Measurements from ENCODE around the gene BASP1. TPM values are rescaled to one million over a fixed set of nuclear protein-coding genes. Genes with fewer than 3 reads are reported as not detected.
"Not testable (repeated sequence)": the region's sequence is repeated elsewhere in the genome, so short reads cannot be mapped to it uniquely, and the experiment has no call there.

BASP1 gene
- total RNA-seq, 1 donor from 2014 or later, result 2.4 TPM

DNA sequence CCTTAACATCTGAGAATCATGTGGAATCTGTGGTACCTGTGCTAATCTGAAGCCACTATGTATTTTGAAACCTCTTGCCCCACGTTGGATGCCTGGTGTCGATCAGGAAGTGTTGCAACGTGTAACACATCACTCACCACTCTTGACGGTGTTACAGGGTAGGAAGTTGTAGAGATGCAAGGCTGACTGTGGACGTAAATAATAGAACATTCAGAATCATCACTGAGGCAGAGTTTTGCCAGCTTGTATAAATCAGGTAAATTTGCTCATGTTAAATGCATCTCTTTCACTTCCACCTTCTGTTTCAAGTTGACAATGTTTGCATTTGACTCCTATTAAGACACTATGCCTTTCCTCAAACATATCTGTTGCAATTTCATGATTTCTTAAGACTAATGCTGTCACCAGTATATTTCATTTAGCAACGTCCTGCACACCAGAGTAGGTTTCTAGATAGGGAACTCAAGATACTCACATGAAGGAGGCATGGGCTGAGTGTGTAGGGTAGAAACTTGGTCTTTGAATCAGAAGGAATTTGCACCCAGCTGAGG lies 38.1 kb downstream of the BASP1 start:
- DNase-seq (ENCODE audit: low read depth in 2 of 2), result no peak

- DNase-seq (ENCODE audit: low read depth in 2 of 2), result no peak
Observed at GRCh38 chr5:17256171-17256570, 38.7 kb downstream of the BASP1 start.

GRCh38 chr5:17256839-17257238 lies 39.4 kb downstream of the BASP1 start:
- no peak for DNase-seq (ENCODE audit: low read depth in 2 of 2)

DNA sequence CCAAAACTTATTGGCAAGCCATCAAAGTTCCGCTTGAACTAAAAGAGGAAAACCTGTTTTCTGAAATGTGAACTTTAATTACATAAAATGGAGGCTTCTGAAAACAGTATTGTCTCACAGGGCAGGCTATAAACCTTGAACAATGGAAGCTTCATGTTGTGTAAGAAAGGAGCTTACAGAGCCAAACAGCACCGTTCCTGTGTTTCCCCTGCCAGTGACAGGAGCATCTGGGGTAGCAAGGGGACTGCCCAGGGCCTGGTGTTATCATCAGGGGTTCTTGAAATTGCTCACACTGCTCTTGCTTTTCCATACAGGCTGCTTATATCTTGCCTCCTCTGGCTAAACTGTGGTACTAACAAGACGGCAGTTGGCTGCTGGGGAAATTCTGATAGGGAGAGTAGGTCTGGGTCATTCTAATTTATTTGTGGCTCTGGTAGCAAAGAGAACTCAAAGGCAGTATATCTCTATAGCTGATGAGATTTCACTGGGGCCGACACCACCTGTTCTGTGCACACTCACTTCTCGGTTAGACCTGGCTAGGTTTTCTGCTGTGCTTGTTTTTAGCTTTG lies 40.4 kb downstream of the BASP1 start:
- DNase-seq (ENCODE audit: low read depth in 2 of 2), result no peak

GRCh38 chr5:17258431-17258830 lies 41.0 kb downstream of the BASP1 start:
- no peak for DNase-seq (ENCODE audit: low read depth in 2 of 2)

DNA sequence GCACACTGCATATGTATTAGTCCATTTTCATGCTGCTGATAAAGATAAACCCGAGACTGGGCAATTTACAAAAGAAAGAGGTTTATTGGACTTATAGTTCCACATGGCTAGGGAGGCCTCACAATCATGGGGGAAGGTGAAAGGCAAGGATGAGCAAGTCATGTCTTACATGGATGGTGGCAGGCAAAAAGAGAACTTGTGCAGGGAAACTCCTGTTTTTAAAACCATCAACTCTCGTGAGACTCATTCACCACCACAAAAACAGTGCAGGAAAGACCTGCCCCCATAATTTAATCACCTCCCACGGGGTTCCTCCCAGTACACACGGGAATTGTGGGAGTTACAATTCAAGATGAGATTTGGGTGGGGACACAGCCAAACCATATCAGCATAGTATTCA lies 41.6 kb downstream of the BASP1 start:
- not testable (repeated sequence) for DNase-seq (ENCODE audit: low read depth in 2 of 2)

DNA sequence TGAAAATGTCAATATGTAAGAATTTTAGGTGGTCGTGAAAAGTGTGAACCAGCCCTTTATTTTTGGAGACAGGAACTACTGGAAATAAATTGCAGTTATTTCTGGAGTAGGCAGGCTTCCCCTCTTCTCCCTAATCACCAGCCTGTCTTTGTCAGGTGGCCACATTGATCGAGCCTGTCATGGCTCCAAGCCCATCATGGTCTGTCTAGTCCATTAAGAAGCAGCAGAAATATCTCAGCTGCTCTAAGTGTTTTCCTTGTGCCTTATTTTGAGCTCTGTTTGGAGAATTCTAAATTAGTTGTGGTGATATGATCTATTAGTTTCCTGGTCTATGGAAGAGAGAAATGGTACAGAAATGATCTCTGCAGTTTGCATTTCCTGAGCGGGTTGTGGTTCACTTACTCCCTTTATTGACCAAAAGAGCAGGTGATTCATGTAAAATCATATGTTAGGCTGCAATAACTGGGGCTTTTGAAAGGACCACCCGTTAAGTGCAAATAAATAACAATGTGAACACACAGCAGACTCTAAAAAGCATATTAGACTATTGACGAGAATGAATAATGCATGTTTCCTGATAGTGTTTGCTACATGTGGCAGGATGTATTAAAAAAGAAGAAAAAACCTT lies 42.3 kb downstream of the BASP1 start:
- DNase-seq (ENCODE audit: low read depth in 2 of 2), result no peak

DNA sequence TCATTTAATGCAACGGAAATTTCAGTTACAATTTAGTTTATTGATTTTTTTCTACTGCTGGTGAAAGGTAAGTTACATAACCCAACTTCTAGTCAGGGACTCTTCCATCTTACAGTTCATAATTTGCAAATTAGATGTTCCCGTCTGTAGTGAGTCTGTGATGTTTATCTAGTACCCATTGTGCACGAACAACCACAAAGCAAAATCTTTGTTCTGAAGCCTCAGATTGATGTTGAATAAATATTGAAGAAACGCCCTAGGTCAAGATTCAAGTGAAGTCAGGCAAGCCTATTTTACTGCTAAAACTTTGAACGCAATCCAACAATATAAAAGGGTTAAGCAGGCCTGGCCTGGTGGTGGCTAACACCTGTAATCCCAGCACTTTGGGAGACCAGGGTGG lies 43.1 kb downstream of the BASP1 start:
- DNase-seq (ENCODE audit: low read depth in 2 of 2), result no peak

DNA sequence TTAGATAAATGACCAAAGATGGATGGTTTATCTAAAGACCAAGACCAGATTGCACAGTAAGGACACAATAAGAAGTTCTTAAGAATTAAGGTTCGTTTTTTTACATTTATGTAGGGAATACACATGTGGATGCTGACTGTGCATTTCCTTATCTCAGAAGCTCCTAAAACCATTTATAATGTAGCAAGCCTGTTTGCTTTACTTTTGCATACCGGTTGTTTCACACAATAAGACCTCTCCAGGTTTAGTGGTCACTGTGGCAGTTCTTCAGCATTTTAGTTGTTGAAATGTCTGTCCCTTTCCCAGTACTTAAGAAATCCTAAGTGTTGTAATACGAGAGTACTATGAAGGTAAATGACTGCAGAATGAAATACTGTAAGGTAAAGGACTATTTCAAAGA lies 43.6 kb downstream of the BASP1 start:
- no peak for DNase-seq (ENCODE audit: low read depth in 2 of 2)

GRCh38 chr5:17265041-17265440 lies 47.6 kb downstream of the BASP1 start:
- DNase-seq (ENCODE audit: low read depth in 2 of 2), result no peak

GRCh38 chr5:17267106-17267505 lies 49.7 kb downstream of the BASP1 start:
- DNase-seq (ENCODE audit: low read depth in 2 of 2), result no peak

- no peak for DNase-seq (ENCODE audit: low read depth in 2 of 2)
Observed at GRCh38 chr5:17269201-17269600, 51.8 kb downstream of the BASP1 start.

GRCh38 chr5:17272111-17272510 lies 54.7 kb downstream of the BASP1 start:
- DNase-seq (ENCODE audit: low read depth in 2 of 2), result no peak

- DNase-seq (ENCODE audit: low read depth in 2 of 2), result no peak
Observed at GRCh38 chr5:17275289-17276158, 58.1 kb downstream of the BASP1 start.

DNA sequence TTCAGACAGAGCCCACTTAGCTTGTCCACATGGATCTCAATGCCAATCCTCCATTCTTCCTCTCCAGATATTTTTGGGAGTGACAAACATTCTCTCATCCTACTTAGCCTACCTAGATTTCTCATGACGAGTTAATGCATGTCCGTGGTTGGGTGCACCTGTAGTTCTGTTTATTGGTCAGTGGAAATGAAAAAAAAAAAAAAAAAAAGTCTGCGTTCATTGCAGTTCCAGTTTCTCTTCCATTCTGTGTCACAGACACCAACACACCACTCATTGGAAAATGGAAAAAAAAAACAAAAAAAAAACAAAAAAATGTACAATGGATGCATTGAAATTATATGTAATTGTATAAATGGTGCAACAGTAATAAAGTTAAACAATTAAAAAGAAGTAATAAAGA lies 59.0 kb downstream of the BASP1 start:
- no peak for DNase-seq (ENCODE audit: low read depth in 2 of 2)

DNA sequence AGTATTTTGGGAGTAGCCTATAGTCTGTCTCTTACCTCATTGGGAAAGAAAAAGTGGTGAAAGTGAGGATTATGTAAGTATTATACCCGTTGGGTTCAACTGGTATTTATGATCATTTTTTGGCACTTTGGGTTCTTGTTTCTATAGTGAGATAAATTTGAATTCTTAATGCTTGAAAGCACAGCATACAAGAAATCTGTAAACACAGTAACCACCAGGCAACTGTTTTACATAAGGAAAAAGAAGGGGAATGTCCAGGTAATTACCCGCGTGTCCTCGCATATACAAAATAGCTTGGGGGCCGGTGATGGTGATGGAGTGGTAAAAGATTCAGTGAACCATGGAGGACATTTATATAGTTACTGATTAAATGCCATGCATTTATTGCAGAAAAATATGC lies 60.5 kb downstream of the BASP1 start:
- no peak for DNase-seq (ENCODE audit: low read depth in 2 of 2)

DNA sequence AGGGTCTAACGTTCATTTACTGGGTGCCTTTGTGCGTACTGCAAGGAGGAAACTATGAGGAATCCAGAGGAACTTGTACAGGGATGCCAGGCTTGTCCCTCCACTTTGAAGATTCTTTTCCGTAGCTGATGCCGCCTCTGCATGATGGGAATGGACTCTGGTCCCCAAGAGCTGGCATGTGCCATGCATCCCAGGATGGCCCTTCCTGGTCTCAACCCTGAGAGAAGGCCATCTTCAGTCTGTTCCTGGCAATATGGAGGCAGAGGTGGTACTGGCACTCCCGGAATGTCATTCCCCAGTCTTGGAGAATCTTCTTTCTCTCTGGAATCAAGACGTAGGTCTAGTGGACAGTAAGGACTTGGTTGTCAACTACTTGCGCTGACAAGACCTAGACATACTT lies 61.5 kb downstream of the BASP1 start:
- no peak for DNase-seq (ENCODE audit: low read depth in 2 of 2)

- DNase-seq (ENCODE audit: low read depth in 2 of 2), result no peak
Observed at GRCh38 chr5:17279487-17279886, 62.1 kb downstream of the BASP1 start.

GRCh38 chr5:17282283-17283120 lies 65.1 kb downstream of the BASP1 start:
- no peak for DNase-seq (ENCODE audit: low read depth in 2 of 2)

GRCh38 chr5:17283121-17283415 lies 65.6 kb downstream of the BASP1 start:
- no peak for DNase-seq (ENCODE audit: low read depth in 2 of 2)

DNA sequence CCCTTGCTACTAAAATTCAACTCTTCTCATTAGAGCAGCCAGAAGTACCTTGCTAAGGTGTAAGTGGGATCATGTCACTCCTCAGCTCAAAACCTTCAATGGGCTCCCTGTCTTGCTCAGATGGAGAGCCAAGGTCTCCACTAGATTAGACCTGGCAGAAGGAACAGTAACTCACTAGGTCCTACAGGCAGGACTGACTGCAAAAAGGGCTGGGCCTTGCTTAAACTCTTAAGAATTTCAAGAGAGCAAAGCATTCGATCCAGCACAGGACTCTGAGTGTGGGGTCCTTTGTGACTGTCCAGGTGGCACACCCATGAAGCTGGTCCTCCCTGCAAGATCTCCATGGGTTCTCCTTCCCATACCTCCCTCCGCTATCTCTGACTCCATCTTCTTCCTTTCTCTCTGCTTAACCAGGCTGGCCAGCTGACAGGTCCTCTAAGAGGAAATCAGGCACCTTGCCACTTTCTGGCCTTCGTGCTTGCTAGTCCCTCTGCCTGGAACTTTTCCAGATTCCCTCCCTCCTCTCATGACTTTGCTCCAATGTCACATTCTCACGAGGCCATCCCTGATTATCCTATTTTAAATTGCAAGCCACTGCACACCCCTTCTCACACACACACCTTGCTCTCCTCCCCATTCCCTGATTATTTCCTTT lies 70.2 kb downstream of the BASP1 start:
- DNase-seq (ENCODE audit: low read depth in 2 of 2), result no peak
